Testis (tissue), 3 donors: ENCODE measurements around the gene GYPC. TPM values are rescaled to one million over a fixed set of nuclear protein-coding genes. Genes with fewer than 3 reads are reported as not detected.

Source experiments
- polyA plus RNA-seq: library from polyadenylated mRNA; stranded (reverse); fragments of 350-450 nt; fragmentation: Illumina TruSeq; extraction: RNeasy Lipid Tissue Mini Kit (QIAGEN cat#74804); gene quantifications from one replicate; pipeline ENCODE4 v1.2.3, GENCODE V29; 2014; ENCODE audit warnings: low read depth, low replicate concordance; ENCODE audit not compliant: insufficient read depth
- small RNA-seq, 2 donors: library from RNA; depleted of rRNA; stranded (forward); fragments of <200 nt; gene quantifications; one replicate each; pipeline ENCODE3, GENCODE V24; 2016
- total RNA-seq, 2 donors: library from RNA; depleted of rRNA; stranded (reverse); fragments of >200 nt; gene quantifications; one replicate each; pipeline ENCODE4 v1.2.3, GENCODE V29; 2016

GYPC gene
- total and polyA plus RNA-seq, 3 donors from 2014 or later: 9.9 to 40.2 (median 15.5) TPM

Small RNA genes lying within 50 kb of the gene (small RNA-seq; reads per million reads assigned to genes)
- 0 reads per million in 2 donors for gene RNU6-675P

Other genes starting within 250 kb of the GYPC start
- gene TEX51, start 242.7 kb downstream of the GYPC start, total RNA-seq: 10 to 100 TPM; 16.3 to 40.9 TPM
- 111 TPM for gene TEX51, start 242.7 kb downstream of the GYPC start, polyA plus RNA-seq